Sigmoid colon (tissue), 4 donors: Measurements from ENCODE around the gene LMO7.

Experiments
- CTCF ChIP-seq, 4 experiments: fragments of 450-650 bp in 3 of 4; fragments of 200-600 bp in 1 of 4; IDR thresholded peaks; one replicate each; pipeline ENCODE4 v1.5.1; 2016 to 2019; ENCODE audit warnings: antibody characterized with exemption in 4 of 4, mild to moderate bottlenecking in 3 of 4, moderate library complexity in 2 of 4
- EP300 ChIP-seq, 4 donors: sonication (generic); formaldehyde crosslinking; IDR thresholded peaks; one replicate each; pipeline ENCODE4 v1.6.1; 2017; ENCODE audit warnings: antibody characterized with exemption in 4 of 4
- POLR2A ChIP-seq, 2 donors: fragments of 450-650 bp; IDR thresholded peaks; one replicate each; pipeline ENCODE4 v1.6.1; 2016; ENCODE audit warnings: antibody characterized with exemption in 2 of 2, mild to moderate bottlenecking in 2 of 2, moderate library complexity in 2 of 2

- TF ChIP-seq CTCF (IDR thresholded peaks at IDR 0.05): no peak
- no peak for TF ChIP-seq POLR2A (IDR thresholded peaks at IDR 0.05)
- TF ChIP-seq EP300 (IDR thresholded peaks at IDR 0.05): no peak
These were observed 88.8 kb downstream of the LMO7 start for GRCh38 chr13:75724752-75725517.
